VCaP (cell line): Measurements from ENCODE around the gene MST1R.

Source experiments
- H3K27ac ChIP-seq: fragments of 450-650 bp; 2 replicates; pipeline ENCODE4 v1.5.1; 2017
- CTCF ChIP-seq: fragments of 450-650 bp; conservative IDR thresholded peaks from 2 replicates; pipeline ENCODE4 v1.5.1; 2017; ENCODE audit warnings: mild to moderate bottlenecking, moderate library complexity

Gene MST1R

GRCh38 chr3:49879721-49880120 is 24.0 kb downstream of the MST1R start:
- H3K27ac ChIP-seq: no peak overlapping the region
- TF ChIP-seq CTCF: no peak

GRCh38 chr3:49878686-49879085 is 25.0 kb downstream of the MST1R start:
- no peak for TF ChIP-seq CTCF
- no peak overlapping the region for H3K27ac ChIP-seq

GRCh38 chr3:49877716-49878115 is 26.0 kb downstream of the MST1R start:
- no peak overlapping the region for H3K27ac ChIP-seq
- TF ChIP-seq CTCF: no peak

- no peak for TF ChIP-seq CTCF
- H3K27ac ChIP-seq: no peak overlapping the region
These were observed 27.1 kb downstream of the MST1R start for GRCh38 chr3:49876567-49876966.

- no peak for TF ChIP-seq CTCF
- no peak overlapping the region for H3K27ac ChIP-seq
These were observed 30.1 kb downstream of the MST1R start for GRCh38 chr3:49873623-49874022.

GRCh38 chr3:49872801-49873281 is 30.8 kb downstream of the MST1R start:
- TF ChIP-seq CTCF: no peak
- no peak overlapping the region for H3K27ac ChIP-seq

GRCh38 chr3:49871531-49872153 is 32.0 kb downstream of the MST1R start:
- no peak for TF ChIP-seq CTCF

More at GRCh38 chr3:49871531-49872153, 32.0 kb downstream of the MST1R start:
- no peak overlapping the region for H3K27ac ChIP-seq
